ENCODE measurements around the gene TLR1.

- no peak for TF ChIP-seq CTCF (IDR thresholded peaks at IDR 0.05; ENCODE audit: low read depth, low read length, poor library complexity, severe bottlenecking)
- TF ChIP-seq EZH2phosphoT487 (IDR thresholded peaks at IDR 0.05; ENCODE audit: borderline replicate concordance, low read length) = no peak
These were observed 51.4 kb downstream of the TLR1 start for GRCh38 chr4:38752941-38753806.
